ENCODE measurements around the gene FAM216B.
"Not testable (repeated sequence)": the region's sequence is repeated elsewhere in the genome, so short reads cannot be mapped to it uniquely, and the experiment has no call there.

FAM216B gene

GRCh38 chr13:42781352-42781751 is at the start of gene FAM216B:
FAM216B (plus strand) TSS chr13:42781584; CDS start chr13:42784068, 2,484 bp downstream.
- DNase-seq: no peak

DNA sequence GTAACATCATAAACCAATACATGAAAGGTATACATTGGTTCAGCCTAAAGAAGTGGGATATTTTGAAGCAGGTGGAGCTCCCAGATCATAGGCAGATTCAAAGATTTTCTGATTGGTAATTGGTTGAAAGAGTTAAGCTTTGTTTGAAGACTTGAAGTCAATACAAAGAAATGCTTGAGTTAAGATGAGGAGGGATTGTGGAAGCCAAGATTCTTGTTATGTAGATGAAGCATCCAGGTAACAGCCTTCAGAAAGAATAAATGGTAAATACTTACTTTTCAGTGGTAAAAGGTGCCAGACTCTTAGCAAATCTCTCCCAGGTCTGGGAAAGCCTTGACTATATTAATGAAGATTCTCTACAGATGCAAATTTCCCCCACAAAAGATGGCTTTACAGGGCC is 49.3 kb upstream of the FAM216B start:
- DNase-seq: no peak

DNA sequence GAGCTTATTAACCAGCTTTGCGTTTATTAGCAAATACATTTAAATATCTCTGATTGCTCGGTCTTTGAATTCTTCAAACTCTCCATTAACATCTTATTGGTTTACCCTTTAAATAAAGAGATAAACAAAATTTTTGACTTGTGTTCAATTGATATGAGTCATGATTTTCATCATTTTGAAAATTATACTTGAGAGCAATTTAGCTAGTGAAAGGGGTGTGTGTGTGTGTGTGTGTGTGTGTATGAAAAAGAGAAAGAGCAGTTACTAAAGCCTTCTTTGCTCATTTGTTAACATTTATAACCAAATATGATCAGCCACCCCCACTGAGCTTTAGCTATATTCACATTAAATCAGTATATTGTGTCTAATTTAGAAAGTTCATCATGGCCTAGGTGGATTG is 48.3 kb upstream of the FAM216B start:
- DNase-seq: no peak

GRCh38 chr13:42735010-42735409 is 46.4 kb upstream of the FAM216B start:
- no peak for DNase-seq

DNA sequence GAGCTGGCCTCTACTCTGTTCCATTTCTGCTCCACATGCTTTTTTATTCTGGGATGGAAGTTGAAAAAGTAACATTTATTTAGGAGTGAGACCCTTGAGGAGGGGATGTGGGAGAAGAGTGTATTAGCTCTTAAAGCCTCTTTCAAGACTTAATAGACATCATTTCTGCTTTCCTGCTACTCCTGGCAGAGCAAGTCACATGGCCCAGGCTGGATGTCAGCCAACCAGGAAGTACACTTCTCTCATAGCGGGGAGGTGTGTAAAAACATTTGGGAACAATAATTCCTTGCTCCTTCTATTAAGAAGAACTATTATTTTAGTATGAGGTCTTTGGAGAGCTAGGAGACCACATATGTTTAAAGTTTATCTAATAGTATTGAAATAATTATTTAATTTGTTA is 40.6 kb upstream of the FAM216B start:
- DNase-seq: no peak

DNA sequence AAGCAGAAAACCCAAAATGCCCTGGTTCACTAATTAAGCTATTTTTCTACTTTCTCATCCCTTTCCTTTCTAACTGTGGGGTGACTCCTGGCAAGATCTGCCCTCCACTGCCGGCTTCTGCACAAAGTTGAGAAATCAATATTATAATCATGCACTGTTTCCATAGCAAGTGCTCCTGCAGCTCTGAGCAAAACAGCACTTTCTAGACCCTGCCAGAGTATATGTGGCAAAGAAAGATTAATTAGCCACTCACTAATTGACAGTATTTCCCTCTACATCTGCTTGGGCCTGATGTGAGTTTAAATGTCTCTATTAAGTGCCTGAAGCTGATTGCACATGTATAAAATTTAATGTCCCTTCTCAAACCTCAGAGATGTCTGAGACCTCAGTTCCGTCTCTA is 39.5 kb upstream of the FAM216B start:
- DNase-seq: no peak

DNA sequence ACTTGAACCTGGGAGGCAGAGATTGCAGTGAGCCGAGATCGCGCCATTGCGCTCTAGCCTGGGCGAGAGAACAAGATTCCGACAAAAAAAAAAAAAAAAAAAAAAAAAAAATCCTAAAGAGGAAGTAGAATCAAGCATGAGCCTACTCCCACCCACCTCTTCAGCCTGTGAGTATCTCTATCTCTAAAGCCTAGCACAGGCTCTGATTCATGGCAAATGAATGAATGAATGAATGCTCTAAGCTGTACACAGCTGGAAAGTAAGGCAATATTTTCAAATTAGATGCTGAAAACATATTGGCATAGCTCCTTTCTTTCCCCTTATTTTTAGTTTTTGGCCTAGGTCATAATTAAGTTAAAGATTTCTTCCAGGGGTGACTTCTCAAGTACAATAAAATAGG is 35.7 kb upstream of the FAM216B start:
- DNase-seq: no peak

GRCh38 chr13:42746866-42747265 is 34.5 kb upstream of the FAM216B start:
- no peak for DNase-seq

DNA sequence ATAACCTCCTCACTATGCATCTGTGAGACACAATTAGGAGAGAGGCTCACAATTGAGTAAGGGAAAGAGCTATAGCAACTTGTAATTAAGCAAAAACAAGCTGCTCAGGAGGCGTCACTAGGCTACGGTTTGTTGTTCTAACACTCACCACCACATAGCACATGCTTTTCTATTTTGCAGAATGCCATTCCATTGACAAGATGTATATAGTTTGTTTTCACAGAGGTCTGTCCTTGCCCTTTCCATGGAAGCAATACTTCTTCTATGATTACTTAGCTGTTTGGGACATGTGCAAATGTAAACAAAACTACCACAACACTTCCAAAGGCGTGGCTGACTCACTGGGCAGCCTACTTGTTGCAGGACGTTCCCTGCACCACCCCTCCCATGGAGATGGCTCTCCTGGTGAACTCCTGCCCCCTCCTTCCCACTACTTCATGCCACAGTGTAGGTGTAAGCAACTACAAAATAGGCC is 33.9 kb upstream of the FAM216B start:
- DNase-seq: no peak

GRCh38 chr13:42750794-42751193 is 30.6 kb upstream of the FAM216B start:
- no peak for DNase-seq

DNA sequence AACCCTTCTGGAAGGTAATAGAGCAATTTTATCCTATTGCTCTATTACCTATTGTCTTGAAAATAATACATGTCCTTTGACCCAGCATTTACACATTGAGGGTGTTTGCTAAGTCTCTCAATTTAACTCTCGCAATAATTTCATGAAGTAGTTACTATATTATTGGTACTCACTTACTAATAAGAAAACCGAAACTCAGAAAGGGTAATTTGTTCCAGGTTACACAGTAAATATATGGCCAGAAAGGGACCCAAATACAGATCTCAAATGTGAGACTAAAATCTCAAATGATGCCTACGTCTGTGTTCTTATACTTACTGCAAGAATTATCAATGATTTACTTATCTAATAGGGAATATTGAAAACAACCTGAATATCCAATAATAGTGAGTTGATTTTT is 29.7 kb upstream of the FAM216B start:
- no peak for DNase-seq

DNA sequence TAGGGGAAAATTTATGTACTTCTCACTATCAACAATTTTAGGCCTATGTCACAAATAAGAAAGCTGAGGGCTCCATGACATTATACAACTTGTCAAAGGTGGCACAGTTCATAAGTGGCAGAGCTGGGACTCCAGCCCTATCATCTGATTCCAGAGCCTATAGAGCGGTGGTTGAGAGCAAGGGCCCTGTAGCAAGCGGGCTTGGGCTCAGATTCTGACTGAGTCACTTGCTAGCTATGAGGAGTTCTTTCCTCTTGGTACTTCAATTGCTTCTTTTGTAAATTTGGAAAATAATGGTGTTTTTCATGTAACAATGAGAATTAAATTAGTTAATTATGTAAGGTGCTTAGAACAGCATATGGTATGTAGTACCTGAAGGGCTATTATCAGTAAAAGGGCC is 28.7 kb upstream of the FAM216B start:
- no peak for DNase-seq

DNA sequence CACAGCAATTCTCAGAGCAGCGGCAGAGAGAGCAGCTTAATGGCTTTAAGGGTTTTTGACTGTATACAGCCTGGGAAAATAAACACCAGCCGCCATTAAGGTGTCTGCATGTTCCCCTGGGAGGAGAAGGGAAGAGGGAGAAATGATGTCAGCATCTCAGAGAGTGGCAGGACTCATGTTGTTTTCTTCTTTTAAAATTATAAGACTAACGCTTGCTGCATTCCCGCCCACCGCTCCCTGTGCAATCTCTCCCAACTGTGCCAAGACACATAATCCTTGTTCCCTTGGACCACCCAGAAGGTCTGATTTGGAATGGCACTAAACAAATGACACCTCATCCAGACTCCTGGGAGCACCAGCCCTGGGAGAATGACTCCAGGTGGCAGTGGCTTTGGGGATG is 27.7 kb upstream of the FAM216B start:
- no peak for DNase-seq

- no peak for DNase-seq
Measured at GRCh38 chr13:42754801-42755510, 26.4 kb upstream of the FAM216B start.

- DNase-seq: no peak
Measured at GRCh38 chr13:42757678-42758420, 23.5 kb upstream of the FAM216B start.

DNA sequence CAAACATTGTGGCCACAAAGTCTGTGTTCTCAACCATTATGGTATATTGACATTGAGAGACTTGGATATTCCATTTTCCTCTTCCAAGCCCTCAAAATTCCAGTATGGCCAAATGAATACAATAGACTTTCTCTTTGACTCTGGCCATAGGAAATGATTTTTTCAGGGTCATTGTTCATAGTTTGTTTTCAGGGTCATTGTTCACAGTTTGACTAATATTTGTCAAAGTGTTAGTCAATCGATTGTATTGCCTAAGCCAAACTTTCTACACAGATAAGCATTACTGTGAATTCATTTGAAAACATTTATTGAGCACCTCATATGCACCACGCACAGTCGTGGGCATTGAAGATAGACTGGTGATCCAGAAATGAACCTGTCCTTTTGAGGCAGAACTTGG is 22.9 kb upstream of the FAM216B start:
- no peak for DNase-seq

DNA sequence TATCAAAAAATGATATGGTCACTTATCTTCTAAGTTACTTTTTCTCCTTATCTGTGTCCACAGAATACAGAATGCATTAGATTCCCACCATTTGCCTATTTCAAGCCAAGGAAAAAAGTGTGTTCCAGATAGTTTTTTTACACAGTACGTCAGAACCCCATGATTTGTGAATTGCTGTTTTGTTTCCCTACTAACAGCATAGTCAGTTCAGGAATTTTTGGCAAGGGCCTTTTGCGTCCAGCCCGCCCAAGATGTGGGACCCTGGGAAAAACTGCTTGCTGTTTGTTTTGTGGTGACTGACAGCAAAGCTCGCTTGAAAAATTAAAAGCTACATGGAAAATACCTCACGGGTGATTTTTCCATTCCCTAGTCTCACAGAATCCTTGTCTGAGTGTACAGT is 20.4 kb upstream of the FAM216B start:
- DNase-seq: peak; percentile 43

- DNase-seq: no peak
Measured at GRCh38 chr13:42762251-42762650, 19.1 kb upstream of the FAM216B start.

DNA sequence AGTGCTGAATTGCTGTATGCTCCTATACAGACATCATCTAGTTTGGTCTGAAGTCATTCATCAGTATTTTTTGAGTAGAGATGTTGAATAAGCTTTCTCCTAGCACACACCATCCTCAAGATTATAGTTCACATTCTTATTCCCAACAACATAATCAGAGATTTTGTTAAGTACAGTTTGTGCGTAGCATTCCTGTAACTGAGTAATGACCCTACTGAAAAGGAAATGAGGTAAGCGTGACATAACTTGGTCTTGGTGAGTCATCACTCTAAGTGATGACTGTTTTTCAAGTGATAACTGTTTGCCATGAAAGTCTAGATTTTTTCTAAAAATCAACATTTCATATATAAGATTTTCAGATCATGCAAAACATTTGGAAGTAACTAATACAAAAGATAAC is 18.5 kb upstream of the FAM216B start:
- no peak for DNase-seq

DNA sequence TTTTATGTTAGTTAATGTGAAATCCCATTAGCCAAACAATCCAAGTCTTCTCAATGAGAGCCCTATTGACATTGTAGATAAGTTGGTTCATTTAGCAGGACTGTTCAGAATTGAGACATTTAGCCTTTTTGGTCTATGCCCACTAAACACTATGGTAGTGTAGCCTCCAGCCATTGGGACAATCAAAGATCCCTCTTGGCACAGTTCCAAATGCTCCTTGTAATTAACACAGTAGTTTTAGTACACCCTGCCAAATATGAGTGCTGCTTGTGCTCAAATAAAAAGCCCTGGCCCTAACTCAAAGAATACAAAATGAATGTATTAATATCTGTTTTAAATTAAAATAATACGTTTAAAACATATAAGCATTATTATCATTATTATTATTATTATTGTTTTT is 15.4 kb upstream of the FAM216B start:
- no peak for DNase-seq

DNA sequence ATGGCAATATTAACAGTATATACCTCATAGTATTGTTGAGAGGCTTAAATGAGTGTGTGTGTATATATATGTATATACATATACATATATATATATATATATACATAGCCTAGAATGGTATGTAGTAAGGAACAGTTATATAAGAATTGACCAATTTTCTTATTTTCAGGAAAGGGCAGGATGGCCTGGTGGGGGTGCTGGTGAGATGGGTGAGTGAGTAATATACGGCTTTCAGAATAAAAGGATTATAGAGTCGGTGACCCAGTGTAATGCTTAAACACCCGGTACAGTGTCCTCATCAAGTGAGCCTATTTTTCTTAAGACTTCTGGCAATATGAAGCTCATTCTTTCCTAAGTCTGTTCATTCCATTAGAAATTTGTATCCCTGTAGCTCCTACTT is 11.7 kb upstream of the FAM216B start:
- DNase-seq: no peak

GRCh38 chr13:42776558-42776957 is 4.8 kb upstream of the FAM216B start:
- DNase-seq: not testable (repeated sequence)

GRCh38 chr13:42777467-42777866 is 3.9 kb upstream of the FAM216B start:
- DNase-seq: no peak

GRCh38 chr13:42780044-42780443 is 1.3 kb upstream of the FAM216B start:
- no peak for DNase-seq

- DNase-seq: no peak
Measured at GRCh38 chr13:42786715-42787114, 5.3 kb downstream of the FAM216B start.

Measured in left hindlimb (tissue), 1 donor.